GM12864 (cell line): ENCODE results near the gene PRR35.

Experiments
- DNase-seq: peaks from one replicate; pipeline ENCODE4 v3.0.0-alpha.2; 2011; ENCODE audit warnings: low read depth
- H3K4me3 ChIP-seq: 2 replicates; pipeline ENCODE4 v1.5.1; 2011; ENCODE audit warnings: mild to moderate bottlenecking, low read depth, low read length, control low read depth
- CTCF ChIP-seq: IDR thresholded peaks from 2 replicates; pipeline ENCODE4 v1.5.1; 2011; ENCODE audit warnings: low read depth, mild to moderate bottlenecking, moderate library complexity, low read length, control low read depth, inconsistent platforms; ENCODE audit errors: missing control alignments

The PRR35 gene

DNA sequence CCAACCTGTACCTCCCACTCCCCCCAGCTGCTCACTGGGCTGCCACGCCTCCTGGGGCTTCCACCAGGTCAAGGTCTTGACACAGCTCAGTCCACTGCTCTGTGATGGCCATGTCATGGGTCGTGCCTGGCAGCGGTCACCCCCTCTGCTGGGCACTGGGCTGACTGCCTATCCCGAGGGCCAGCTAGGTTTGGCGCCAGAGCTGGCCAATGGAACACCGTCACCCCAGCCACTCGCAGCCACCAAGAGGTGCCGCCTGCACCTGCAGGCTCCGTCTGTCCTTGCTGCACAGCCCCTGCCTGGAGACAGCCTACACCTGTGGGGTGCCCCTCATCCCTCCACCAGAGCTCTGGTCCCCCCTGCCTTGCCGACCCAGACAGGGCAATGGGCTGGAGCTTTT is 25.2 kb downstream of the PRR35 start:
- H3K4me3 ChIP-seq = no peak overlapping the region
- TF ChIP-seq CTCF = no peak
- DNase-seq = no peak

DNA sequence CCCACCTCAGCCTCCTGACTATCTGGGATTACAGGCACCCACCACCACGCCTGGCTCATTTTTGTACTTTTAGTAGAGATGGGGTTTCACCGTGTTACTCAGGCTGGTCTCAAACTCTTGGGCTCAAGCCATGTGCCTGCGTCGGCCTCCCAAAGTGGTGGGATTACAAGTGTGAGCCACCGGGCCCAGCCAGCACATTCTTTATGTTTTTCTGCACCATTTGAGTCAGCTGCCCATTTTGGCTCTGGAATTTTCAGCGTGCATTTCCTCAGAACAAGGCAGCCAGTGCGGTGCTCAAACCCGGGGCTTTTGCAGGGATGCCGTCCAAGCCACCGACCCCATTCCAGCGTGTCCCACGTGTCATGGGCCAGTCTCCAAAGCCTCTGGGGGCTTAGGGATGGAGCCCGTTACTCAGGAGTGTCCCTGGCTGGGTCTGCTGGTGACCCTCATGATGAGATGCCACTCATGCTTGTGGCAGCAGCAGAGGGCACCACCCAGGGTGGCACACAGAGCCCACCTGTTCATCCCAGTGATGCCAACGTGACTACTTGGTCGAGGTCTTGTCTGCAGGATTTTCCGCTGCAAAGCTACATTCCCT is 26.0 kb downstream of the PRR35 start:
- no peak overlapping the region for H3K4me3 ChIP-seq
- DNase-seq = no peak
- no peak for TF ChIP-seq CTCF

DNA sequence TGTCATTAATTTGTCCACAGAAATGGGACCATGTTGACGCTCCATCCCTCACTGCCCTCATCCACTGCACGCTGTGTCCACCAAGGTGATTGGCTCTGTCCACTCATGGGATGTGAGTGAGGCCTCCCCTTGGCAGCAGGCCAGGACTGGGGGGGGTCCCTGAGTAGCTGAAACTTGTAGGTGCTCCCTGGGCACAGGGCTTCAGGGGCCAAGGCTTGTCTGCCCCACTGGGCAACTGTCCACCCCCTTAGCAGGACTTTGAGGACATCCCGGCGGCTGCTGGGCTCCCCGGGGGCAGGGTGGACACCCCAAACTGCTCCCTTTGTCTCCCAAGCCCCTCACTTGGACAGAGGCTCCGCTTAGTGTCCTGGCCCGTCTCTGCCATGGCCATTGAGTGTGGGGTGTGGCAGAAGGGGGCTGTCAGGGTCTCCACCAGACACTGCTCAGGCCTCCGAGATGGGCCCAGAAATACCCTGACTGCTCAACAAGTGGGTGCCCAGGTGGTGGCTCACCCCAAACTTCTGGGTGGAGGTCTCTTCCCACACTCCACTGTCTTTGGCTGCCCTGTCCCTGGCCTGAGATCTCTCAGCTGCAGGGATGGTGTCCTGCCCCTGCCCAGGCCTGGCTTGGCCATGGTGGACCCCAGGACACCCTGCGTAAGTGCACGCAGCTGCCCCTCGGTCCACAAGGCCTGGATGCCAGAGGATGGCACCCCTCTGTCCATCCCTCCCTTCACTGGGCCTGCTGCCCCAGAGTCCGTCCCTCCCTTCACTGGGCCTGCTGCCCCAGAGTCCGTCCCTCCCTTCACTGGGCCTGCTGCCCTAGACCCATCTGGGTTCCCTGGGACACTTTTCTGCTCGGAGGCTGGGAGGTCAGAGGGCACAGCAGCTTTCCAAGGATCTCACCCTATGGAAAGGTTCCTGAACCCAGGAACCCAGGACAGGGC is 26.7 kb downstream of the PRR35 start:
- no peak for TF ChIP-seq CTCF
- no peak for DNase-seq
- H3K4me3 ChIP-seq = peak overlapping the region; percentile 82

GRCh38 chr16:588639-588888 is 28.4 kb downstream of the PRR35 start:
- H3K4me3 ChIP-seq = peak overlapping the region; percentile 82
- peak; percentile 43 for DNase-seq
- no peak for TF ChIP-seq CTCF

- peak; percentile 86 for DNase-seq
- no peak for TF ChIP-seq CTCF
- H3K4me3 ChIP-seq = peak overlapping the region; percentile 82
These were observed 28.9 kb downstream of the PRR35 start for GRCh38 chr16:588889-589657.

GRCh38 chr16:589658-590187 is 29.5 kb downstream of the PRR35 start, which contains the start of gene RAB40C:
RAB40C (plus strand) TSS chr16:590066; CDS start chr16:590292, 226 bp downstream.
- TF ChIP-seq CTCF = no peak
- peak; percentile 94 for DNase-seq
- peak within 1 kb of the TSS; percentile 82 for H3K4me3 ChIP-seq
